Thyroid gland (tissue), 4 donors: Measurements from ENCODE around the gene ARHGEF3. TPM values are rescaled to one million over a fixed set of nuclear protein-coding genes. Genes with fewer than 3 reads are reported as not detected.

ENCODE experiments used
- DNase-seq, 2 donors: peaks; one replicate each; pipeline ENCODE4 v3.0.0-alpha.2; 2019
- H3K27ac ChIP-seq, 3 donors: fragments of 200-600 bp; sonication (generic); 1 replicate in 2 of 3; 2 replicates in 1 of 3; pipeline ENCODE4 v1.5.1; 2016 to 2019; ENCODE audit warnings: mild to moderate bottlenecking in 1 of 3, moderate library complexity in 1 of 3
- H3K27me3 ChIP-seq: fragments of 200-600 bp; sonication (generic); one replicate; pipeline ENCODE4 v1.5.1; 2019
- H3K36me3 ChIP-seq, 2 donors: fragments of 200-600 bp; sonication (generic); one replicate each; pipeline ENCODE4 v1.5.1; 2016 to 2019
- H3K4me1 ChIP-seq, 2 donors: fragments of 200-600 bp; sonication (generic); one replicate each; pipeline ENCODE4 v1.5.1; 2017 to 2019
- H3K4me3 ChIP-seq, 3 donors: fragments of 200-600 bp; sonication (generic); replicated peaks in 1 of 3; 1 replicate in 2 of 3; 2 replicates in 1 of 3; pipeline ENCODE4 v1.5.1; 2016; ENCODE audit warnings: mild to moderate bottlenecking in 1 of 3
- H3K9me3 ChIP-seq: fragments of 200-600 bp; sonication (generic); one replicate; pipeline ENCODE4 v1.5.1; 2017
- CTCF ChIP-seq, 6 experiments: fragments of 200-600 bp in 3 of 6; fragments of 450-650 bp in 3 of 6; sonication (generic) in 3 of 6; IDR thresholded peaks; one replicate each; pipeline ENCODE4 v1.5.1; 2016 to 2019; ENCODE audit warnings: antibody characterized with exemption in 6 of 6, mild to moderate bottlenecking in 2 of 6, inconsistent platforms in 1 of 6, moderate library complexity in 1 of 6
- POLR2A ChIP-seq, 2 donors: fragments of 450-650 bp; IDR thresholded peaks; one replicate each; pipeline ENCODE4 v1.6.1; 2017; ENCODE audit warnings: antibody characterized with exemption in 2 of 2, mild to moderate bottlenecking in 2 of 2, moderate library complexity in 1 of 2
- WGBS, 2 donors: methylation state at CpG; one replicate each; pipeline ENCODE4 v1.1.5; 2017; 5-methylcytosine and 5-hydroxymethylcytosine counted together
- intact Hi-C: fragments of 100-400 bp; cut with DNase I; formaldehyde crosslinking; loops from one replicate; pipeline ENCODE4 v1.15.1; 2023
- total RNA-seq, 4 donors: library from RNA; depleted of rRNA; stranded (reverse); fragments of >200 nt; gene quantifications; one replicate each; pipeline ENCODE4 v1.2.3, GENCODE V29; 2016

ARHGEF3 gene
- total RNA-seq, 4 donors from 2014 or later = 15.7 to 20.8 (median 18.8) TPM

GRCh38 chr3:56739036-56739435, 62.7 kb downstream of the ARHGEF3 start:
- H3K27me3 ChIP-seq = no peaks in the 10 kb centered on the region
- peaks cover 0 to 3% of the 10 kb centered on the region in 2 donors for H3K36me3 ChIP-seq

GRCh38 chr3:56737006-56737405, 64.7 kb downstream of the ARHGEF3 start:
- Histone ChIP-seq H3K27ac (no peak overlapping the region), H3K36me3 (peaks cover 0 to 3% of the 10 kb centered on the region in 2 donors), H3K27me3 (no peaks in the 10 kb centered on the region), H3K4me1 (peaks cover 5 to 10% of the 10 kb centered on the region in 2 donors), H3K4me3 (no peak overlapping the region), H3K9me3 (no peaks in the 10 kb centered on the region)
- no peak for TF ChIP-seq POLR2A (IDR thresholded peaks at IDR 0.05)
- TF ChIP-seq CTCF (IDR thresholded peaks at IDR 0.05) = no peak
- DNase-seq = no peak
- intact Hi-C loops = no loop called here
- WGBS, 2 donors = 80 to 86% methylated on average over 10 of the region's 10 CpGs

More at GRCh38 chr3:56739036-56739435, 62.7 kb downstream of the ARHGEF3 start:
- WGBS, 2 donors = 96% methylated on average over 6 of the region's 6 CpGs
- Histone ChIP-seq H3K4me3 (no peak overlapping the region), H3K27ac (no peak overlapping the region), H3K4me1 (no peaks in the 10 kb centered on the region), H3K9me3 (no peaks in the 10 kb centered on the region)
- DNase-seq = no peak
- intact Hi-C loops = no loop called here
- no peak for TF ChIP-seq POLR2A (IDR thresholded peaks at IDR 0.05)
- no peak for TF ChIP-seq CTCF (IDR thresholded peaks at IDR 0.05)

GRCh38 chr3:56732109-56732508, 69.6 kb downstream of the ARHGEF3 start:
- Histone ChIP-seq H3K27ac (peak overlapping the region; percentile 54 to 78 (median 76)), H3K4me1 (peaks cover 9 to 29% of the 10 kb centered on the region in 2 donors), H3K9me3 (no peaks in the 10 kb centered on the region), H3K27me3 (no peaks in the 10 kb centered on the region), H3K36me3 (peaks cover 0 to 3% of the 10 kb centered on the region in 2 donors), H3K4me3 (no peak overlapping the region)
- 44 to 47% methylated on average over 8 of the region's 8 CpGs for WGBS, 2 donors
- DNase-seq = peak; percentile 83 to 84
- TF ChIP-seq POLR2A (IDR thresholded peaks at IDR 0.05) (no peak), CTCF (IDR thresholded peaks at IDR 0.05) (no peak)
- intact Hi-C loops = no loop called here

- Histone ChIP-seq H3K27ac (peak overlapping the region; percentile 64 to 78 (median 76)), H3K36me3 (no peaks in the 10 kb centered on the region), H3K4me1 (peaks cover 26 to 27% of the 10 kb centered on the region in 2 donors), H3K9me3 (no peaks in the 10 kb centered on the region), H3K4me3 (no peak overlapping the region), H3K27me3 (no peaks in the 10 kb centered on the region)
- WGBS, 2 donors = 55 to 57% methylated on average over 3 of the region's 3 CpGs
- TF ChIP-seq CTCF (IDR thresholded peaks at IDR 0.05) = no peak
- intact Hi-C loops = no loop called here
- DNase-seq = peak in 1 of 2 donors; percentile 14
Measured at GRCh38 chr3:56725175-56725574, 76.6 kb downstream of the ARHGEF3 start.

- H3K36me3 ChIP-seq = no peaks in the 10 kb centered on the region
- no peaks in the 10 kb centered on the region for H3K9me3 ChIP-seq
- no peaks in the 10 kb centered on the region for H3K27me3 ChIP-seq
- peak overlapping the region; percentile 64 to 78 (median 76) for H3K27ac ChIP-seq
- intact Hi-C loops = no loop called here
- no peak overlapping the region for H3K4me3 ChIP-seq
- DNase-seq = no peak
- peaks cover 26 to 27% of the 10 kb centered on the region in 2 donors for H3K4me1 ChIP-seq
- TF ChIP-seq POLR2A (IDR thresholded peaks at IDR 0.05) (no peak), CTCF (IDR thresholded peaks at IDR 0.05) (peak in 1 of 6 experiments; percentile 3)
- 63 to 65% methylated on average over 3 of the region's 3 CpGs for WGBS, 2 donors
Measured at GRCh38 chr3:56724676-56725075, 77.1 kb downstream of the ARHGEF3 start.
